ENCODE results near the gene SBK2.

- TF ChIP-seq CTCF (IDR thresholded peaks at IDR 0.05; ENCODE audit: insufficient read depth, low read length, poor library complexity, severe bottlenecking), result no peak
- no peak for TF ChIP-seq EZH2phosphoT487 (conservative IDR thresholded peaks at IDR 0.05; ENCODE audit: low read length)
These were observed at the start of gene SBK2 for GRCh38 chr19:55536951-55537740.
